RWPE1 (cell line): Measurements from ENCODE around the gene COL20A1.

ENCODE experiments used
- CTCF ChIA-PET: fragments of 350-600 bp; sonication (Branson Sonifier 250); formaldehyde crosslinking; extraction: SDS; loops from one replicate; lab custom pipeline; 2021; lab: Yijun Ruan, JAX
- POLR2A ChIA-PET: fragments of 400-600 bp; formaldehyde crosslinking; extraction: SDS; loops from one replicate; lab custom pipeline; 2020; ENCODE audit warnings: antibody characterized with exemption; ENCODE audit not compliant: low non-redundant PET; lab: Yijun Ruan, JAX
- DNase-seq: peaks from one replicate; pipeline ENCODE4 v3.0.0; 2012; ENCODE audit warnings: low spot score
- H3K27ac ChIP-seq: fragments of 450-650 bp; 2 replicates; pipeline ENCODE4 v1.5.1; 2017
- CTCF ChIP-seq: fragments of 450-650 bp; conservative IDR thresholded peaks from 2 replicates; pipeline ENCODE4 v1.5.1; 2017; ENCODE audit warnings: low read depth, mild to moderate bottlenecking

The COL20A1 gene

GRCh38 chr20:63280929-63281545, 11.9 kb upstream of the COL20A1 start:
- CTCF ChIA-PET, result interaction anchor here (0.5 to 2.1 kb wide), 9 partner anchors 9 to 224 kb away, joined by 3 to 11 read pairs (median 4); no protein-coding TSS in a partner anchor
- DNase-seq, result no peak
- POLR2A ChIA-PET, result no interaction called here
- no peak overlapping the region for H3K27ac ChIP-seq
- TF ChIP-seq CTCF, result peak; percentile 46

GRCh38 chr20:63281742-63282665, 11.0 kb upstream of the COL20A1 start:
- ChIA-PET POLR2A (no interaction called here), CTCF (interaction anchor here (0.6 to 1.6 kb wide), 6 partner anchors 12 to 364 kb away, joined by 3 to 7 read pairs (median 3); no protein-coding TSS in a partner anchor)
- peak overlapping the region; percentile 13; the same call in 1 of the 2 replicates for H3K27ac ChIP-seq
- no peak for DNase-seq
- TF ChIP-seq CTCF, result no peak

GRCh38 chr20:63282946-63283345, 10.0 kb upstream of the COL20A1 start:
- ChIA-PET POLR2A (no interaction called here), CTCF (no interaction called here)
- DNase-seq, result no peak
- no peak for TF ChIP-seq CTCF
- H3K27ac ChIP-seq, result peak overlapping the region; percentile 13; the same call in 1 of the 2 replicates

GRCh38 chr20:63283397-63284082, 9.4 kb upstream of the COL20A1 start:
- no peak overlapping the region; the same call in 1 of the 2 replicates for H3K27ac ChIP-seq
- no peak for TF ChIP-seq CTCF
- DNase-seq, result no peak
- ChIA-PET POLR2A (no interaction called here), CTCF (interaction anchor here (2.7 kb wide), 1 partner anchor 25 kb away, joined by 11 read pairs; no protein-coding TSS in a partner anchor)

- ChIA-PET POLR2A (no interaction called here), CTCF (interaction anchor here (0.6 to 2.7 kb wide), 3 partner anchors 13 to 61 kb away, joined by 3 to 11 read pairs (median 4); no protein-coding TSS in a partner anchor)
- no peak for DNase-seq
- no peak for TF ChIP-seq CTCF
- H3K27ac ChIP-seq, result no peak overlapping the region
Observed at GRCh38 chr20:63284083-63284440, 8.9 kb upstream of the COL20A1 start.

GRCh38 chr20:63284544-63284949, 8.4 kb upstream of the COL20A1 start:
- no peak for TF ChIP-seq CTCF

More at GRCh38 chr20:63284544-63284949, 8.4 kb upstream of the COL20A1 start:
- H3K27ac ChIP-seq, result no peak overlapping the region
- ChIA-PET POLR2A (no interaction called here), CTCF (interaction anchor here (0.6 to 2.7 kb wide), 4 partner anchors 13 to 254 kb away, joined by 3 to 11 read pairs (median 4); no protein-coding TSS in a partner anchor)
- DNase-seq, result no peak
